Parathyroid adenoma (tissue), 2 donors: ENCODE data around the gene FRMD4A.

Source experiments
- H2AFZ ChIP-seq: fragments of 300-600 bp; sonication (generic); one replicate; pipeline ENCODE4 v1.7.0; 2017; ENCODE audit warnings: antibody characterized with exemption, mild to moderate bottlenecking
- H3K27ac ChIP-seq: fragments of 300-600 bp; sonication (generic); one replicate; pipeline ENCODE4 v1.7.0; 2017
- H3K27me3 ChIP-seq: fragments of 300-600 bp; sonication (generic); one replicate; pipeline ENCODE4 v1.7.0; 2017; ENCODE audit warnings: low read length; ENCODE audit not compliant: control insufficient read depth, insufficient read depth
- H3K36me3 ChIP-seq: fragments of 300-600 bp; sonication (generic); one replicate; pipeline ENCODE4 v1.7.0; 2017; ENCODE audit warnings: low read length; ENCODE audit not compliant: control insufficient read depth, insufficient read depth
- H3K4me1 ChIP-seq: fragments of 300-600 bp; sonication (generic); one replicate; pipeline ENCODE4 v1.7.0; 2017; ENCODE audit warnings: control low read depth
- H3K4me2 ChIP-seq: fragments of 300-600 bp; sonication (generic); one replicate; pipeline ENCODE4 v1.7.0; 2017; ENCODE audit warnings: low read length
- H3K4me3 ChIP-seq: fragments of 300-600 bp; sonication (generic); one replicate; pipeline ENCODE4 v1.7.0; 2017; ENCODE audit warnings: low read depth, low read length
- H3K79me2 ChIP-seq: fragments of 300-600 bp; sonication (generic); one replicate; pipeline ENCODE4 v1.7.0; 2017; ENCODE audit warnings: control low read depth
- H3K9ac ChIP-seq: fragments of 300-600 bp; sonication (generic); one replicate; pipeline ENCODE4 v1.7.0; 2017; ENCODE audit warnings: mild to moderate bottlenecking
- H3K9me3 ChIP-seq: fragments of 300-600 bp; sonication (generic); one replicate; pipeline ENCODE4 v1.7.0; 2017; ENCODE audit warnings: low read length; ENCODE audit not compliant: control insufficient read depth
- TF ChIP-seq, protein P1 (sequence below): fragments of 300-600 bp; sonication (generic); IDR thresholded peaks from one replicate; pipeline ENCODE4 v1.7.0; 2017; ENCODE audit warnings: antibody characterized with exemption, mild to moderate bottlenecking
- donor health status: primary hyperparathyroidism.

FRMD4A gene

DNA sequence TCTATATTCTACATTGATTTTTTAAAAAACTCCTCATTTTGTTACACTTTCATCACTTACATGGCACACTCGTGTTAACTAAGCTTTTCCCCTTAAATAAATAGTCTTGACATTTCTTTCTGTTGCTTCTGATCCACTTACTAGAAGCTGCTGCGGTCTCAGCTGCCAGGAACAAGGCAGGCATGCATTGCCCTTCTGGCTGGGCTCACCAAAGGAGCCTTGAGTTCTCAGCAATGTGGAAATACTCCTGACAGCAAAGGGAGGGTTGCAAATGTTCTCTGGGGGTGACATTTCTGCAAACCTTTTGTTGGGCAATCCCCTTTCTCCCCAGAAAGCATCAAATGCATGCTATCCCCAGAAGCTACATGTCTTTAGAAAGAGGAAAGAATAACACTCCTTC lies 393.9 kb downstream of the FRMD4A start:
- H3K4me2 ChIP-seq: no peak overlapping the region
- H3K4me1 ChIP-seq: no peaks in the 10 kb centered on the region
- no peaks in the 10 kb centered on the region for H3K79me2 ChIP-seq
- no peak overlapping the region for H3K27ac ChIP-seq
- H3K9ac ChIP-seq: no peak overlapping the region
- H2AFZ ChIP-seq: no peak overlapping the region
- no peak overlapping the region for H3K4me3 ChIP-seq
- no peaks in the 10 kb centered on the region for H3K9me3 ChIP-seq
- H3K36me3 ChIP-seq: no peaks in the 10 kb centered on the region
- TF ChIP-seq, protein P1, sequence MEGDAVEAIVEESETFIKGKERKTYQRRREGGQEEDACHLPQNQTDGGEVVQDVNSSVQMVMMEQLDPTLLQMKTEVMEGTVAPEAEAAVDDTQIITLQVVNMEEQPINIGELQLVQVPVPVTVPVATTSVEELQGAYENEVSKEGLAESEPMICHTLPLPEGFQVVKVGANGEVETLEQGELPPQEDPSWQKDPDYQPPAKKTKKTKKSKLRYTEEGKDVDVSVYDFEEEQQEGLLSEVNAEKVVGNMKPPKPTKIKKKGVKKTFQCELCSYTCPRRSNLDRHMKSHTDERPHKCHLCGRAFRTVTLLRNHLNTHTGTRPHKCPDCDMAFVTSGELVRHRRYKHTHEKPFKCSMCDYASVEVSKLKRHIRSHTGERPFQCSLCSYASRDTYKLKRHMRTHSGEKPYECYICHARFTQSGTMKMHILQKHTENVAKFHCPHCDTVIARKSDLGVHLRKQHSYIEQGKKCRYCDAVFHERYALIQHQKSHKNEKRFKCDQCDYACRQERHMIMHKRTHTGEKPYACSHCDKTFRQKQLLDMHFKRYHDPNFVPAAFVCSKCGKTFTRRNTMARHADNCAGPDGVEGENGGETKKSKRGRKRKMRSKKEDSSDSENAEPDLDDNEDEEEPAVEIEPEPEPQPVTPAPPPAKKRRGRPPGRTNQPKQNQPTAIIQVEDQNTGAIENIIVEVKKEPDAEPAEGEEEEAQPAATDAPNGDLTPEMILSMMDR: no peak
- H3K27me3 ChIP-seq: no peaks in the 10 kb centered on the region

DNA sequence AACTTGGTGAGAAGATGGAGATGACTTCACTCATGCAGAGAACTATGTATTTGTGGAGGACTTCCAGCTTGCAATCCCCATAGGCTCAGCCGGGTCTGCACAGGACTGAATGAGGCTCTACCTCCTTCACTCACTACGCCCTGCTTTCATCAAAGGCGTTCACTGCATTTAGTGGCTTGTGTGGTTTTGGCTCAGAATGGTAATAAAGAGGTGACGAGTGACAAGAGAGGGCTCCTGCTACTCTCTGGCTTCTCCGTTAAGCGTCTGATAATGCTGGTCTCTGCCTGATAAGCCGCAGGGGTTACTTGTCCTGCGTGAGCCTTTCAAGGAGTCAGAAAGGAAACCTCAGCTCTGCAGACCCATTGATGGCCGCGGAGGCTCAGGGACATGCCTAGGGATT lies 400.6 kb downstream of the FRMD4A start:
- Histone ChIP-seq H3K9me3 (no peaks in the 10 kb centered on the region), H3K27ac (no peak overlapping the region), H3K4me3 (no peak overlapping the region), H3K27me3 (no peaks in the 10 kb centered on the region), H3K9ac (no peak overlapping the region), H3K4me1 (no peaks in the 10 kb centered on the region), H2AFZ (no peak overlapping the region), H3K4me2 (no peak overlapping the region), H3K36me3 (no peaks in the 10 kb centered on the region), H3K79me2 (no peaks in the 10 kb centered on the region)
- TF ChIP-seq, protein P1: no peak

GRCh38 chr10:13928451-13928850 lies 402.3 kb downstream of the FRMD4A start:
- Histone ChIP-seq H3K4me2 (no peak overlapping the region), H3K4me1 (no peaks in the 10 kb centered on the region), H3K79me2 (no peaks in the 10 kb centered on the region), H3K27me3 (no peaks in the 10 kb centered on the region), H3K27ac (no peak overlapping the region), H3K9ac (no peak overlapping the region), H3K4me3 (no peak overlapping the region), H2AFZ (no peak overlapping the region), H3K36me3 (no peaks in the 10 kb centered on the region), H3K9me3 (no peaks in the 10 kb centered on the region)
- TF ChIP-seq, protein P1: no peak

- H2AFZ ChIP-seq: no peak overlapping the region
- no peaks in the 10 kb centered on the region for H3K4me1 ChIP-seq
- no peak overlapping the region for H3K4me2 ChIP-seq
- H3K9me3 ChIP-seq: no peaks in the 10 kb centered on the region
- H3K27me3 ChIP-seq: no peaks in the 10 kb centered on the region
- no peak overlapping the region for H3K27ac ChIP-seq
- TF ChIP-seq, protein P1: no peak
- no peaks in the 10 kb centered on the region for H3K36me3 ChIP-seq
- no peak overlapping the region for H3K4me3 ChIP-seq
- no peak overlapping the region for H3K9ac ChIP-seq
- no peaks in the 10 kb centered on the region for H3K79me2 ChIP-seq
These were observed 404.5 kb downstream of the FRMD4A start for GRCh38 chr10:13925971-13926780.
